ENCODE results near the gene GHRHR.
A peak's percentile ranks its signal among the peaks of the same experiment; 100 is the strongest.

The GHRHR gene

GRCh38 chr7:30987936-30988335 is 24.2 kb downstream of the GHRHR start:
- H3K27ac ChIP-seq: peak overlapping the region; percentile 23
- no peak for DNase-seq (ENCODE audit: low spot score)
- ChIA-PET POLR2A (ENCODE audit: low non-redundant PET) (no interaction called here), CTCF (interaction anchor here (1.6 kb wide), 1 partner anchor 135 kb away, joined by 8 read pairs; no protein-coding TSS in a partner anchor)
- no peak for TF ChIP-seq CTCF (conservative IDR thresholded peaks at IDR 0.05; ENCODE audit: low read depth)

GRCh38 chr7:30988351-30989005 is 24.7 kb downstream of the GHRHR start:
- CTCF ChIA-PET: interaction anchor here (1.6 kb wide), 1 partner anchor 134 kb away, joined by 8 read pairs; no protein-coding TSS in a partner anchor
- H3K27ac ChIP-seq: peak overlapping the region; percentile 23
- TF ChIP-seq CTCF (conservative IDR thresholded peaks at IDR 0.05; ENCODE audit: low read depth): no peak
- peak; percentile 20 for DNase-seq (ENCODE audit: low spot score)
- POLR2A ChIA-PET (ENCODE audit: low non-redundant PET): no interaction called here

- no peak for TF ChIP-seq CTCF (conservative IDR thresholded peaks at IDR 0.05; ENCODE audit: low read depth)
- ChIA-PET POLR2A (ENCODE audit: low non-redundant PET) (interaction anchor here (0.6 kb wide), 1 partner anchor 236 kb away, joined by 3 read pairs; no protein-coding TSS in a partner anchor), CTCF (interaction anchor here (0.9 to 1.6 kb wide), 2 partner anchors 15 to 133 kb away, joined by 5 to 8 read pairs; no protein-coding TSS in a partner anchor)
- no peak for DNase-seq (ENCODE audit: low spot score)
- H3K27ac ChIP-seq: peak overlapping the region; percentile 23
Observed at GRCh38 chr7:30989008-30989823, 25.5 kb downstream of the GHRHR start.

GRCh38 chr7:30989824-30990672 is 26.3 kb downstream of the GHRHR start:
- DNase-seq (ENCODE audit: low spot score): no peak
- peak overlapping the region; percentile 23 for H3K27ac ChIP-seq
- POLR2A ChIA-PET (ENCODE audit: low non-redundant PET): interaction anchor here (0.6 kb wide), 1 partner anchor 237 kb away, joined by 3 read pairs; no protein-coding TSS in a partner anchor
- TF ChIP-seq CTCF (conservative IDR thresholded peaks at IDR 0.05; ENCODE audit: low read depth): no peak
- CTCF ChIA-PET: interaction anchor here (0.7 to 1.2 kb wide), 4 partner anchors 8 to 384 kb away, joined by 3 to 5 read pairs (median 4); no protein-coding TSS in a partner anchor

- DNase-seq (ENCODE audit: low spot score): no peak
- CTCF ChIA-PET: interaction anchor here (0.7 to 1.2 kb wide), 3 partner anchors 9 to 383 kb away, joined by 3 to 4 read pairs (median 3); no protein-coding TSS in a partner anchor
- no peak for TF ChIP-seq CTCF (conservative IDR thresholded peaks at IDR 0.05; ENCODE audit: low read depth)
- POLR2A ChIA-PET (ENCODE audit: low non-redundant PET): no interaction called here
- no peak overlapping the region for H3K27ac ChIP-seq
Observed at GRCh38 chr7:30990673-30991170, 27.0 kb downstream of the GHRHR start.
